C4-2B (cell line): ENCODE measurements around the gene SLC49A3.
"Not testable (repeated sequence)": the region's sequence is repeated elsewhere in the genome, so short reads cannot be mapped to it uniquely, and the experiment has no call there.

Experiments used
- H3K27ac ChIP-seq: fragments of 450-650 bp; 2 replicates; pipeline ENCODE4 v1.5.1; 2017
- CTCF ChIP-seq: fragments of 450-650 bp; conservative IDR thresholded peaks from 2 replicates; pipeline ENCODE4 v1.5.1; 2017; ENCODE audit warnings: mild to moderate bottlenecking
- ZFX ChIP-seq: fragments of 450-650 bp; IDR thresholded peaks from 2 replicates; pipeline ENCODE4 v1.6.1; 2017

SLC49A3 gene

GRCh38 chr4:675036-675882 lies 13.7 kb downstream of the SLC49A3 start:
- H3K27ac ChIP-seq = peak overlapping the region; percentile 97
- no peak; the same call in 1 of the 2 replicates for TF ChIP-seq ZFX
- TF ChIP-seq CTCF = no peak

- peak within 1 kb of the TSS; percentile 97 for H3K27ac ChIP-seq
- peak; percentile 85 for TF ChIP-seq ZFX
- TF ChIP-seq CTCF = peak; percentile 93
These were observed 14.5 kb downstream of the SLC49A3 start, which contains the start of the genes ATP5ME and MYL5 for GRCh38 chr4:674172-675035. TSS of gene ATP5ME (minus strand) at chr4:674276. CDS start at chr4:674247, 29 bp downstream. TSS of gene MYL5 (plus strand) at chr4:674542. CDS start at chr4:678027, 3,485 bp downstream.

GRCh38 chr4:673349-674091 lies 15.4 kb downstream of the SLC49A3 start:
- TF ChIP-seq ZFX (peak; percentile 45; the same call in 1 of the 2 replicates), CTCF (no peak)

GRCh38 chr4:671769-672168 lies 17.2 kb downstream of the SLC49A3 start:
- TF ChIP-seq CTCF (no peak), ZFX (no peak)
- no peak overlapping the region for H3K27ac ChIP-seq

More at GRCh38 chr4:673349-674091, 15.4 kb downstream of the SLC49A3 start:
- H3K27ac ChIP-seq = peak overlapping the region; percentile 97

- H3K27ac ChIP-seq = not testable (repeated sequence)
These were observed 19.0 kb downstream of the SLC49A3 start for GRCh38 chr4:669806-670559.

- H3K27ac ChIP-seq = not testable (repeated sequence)
These were observed 20.7 kb downstream of the SLC49A3 start for GRCh38 chr4:668219-668618.

- H3K27ac ChIP-seq = no peak overlapping the region
- TF ChIP-seq ZFX (no peak), CTCF (no peak)
These were observed 21.4 kb downstream of the SLC49A3 start for GRCh38 chr4:667545-667925.
